H1 (cell line): ENCODE measurements around the gene TOR1A. TPM values are rescaled to one million over a fixed set of nuclear protein-coding genes. Genes with fewer than 3 reads are reported as not detected.

ENCODE experiments used
- BACH1 ChIP-seq: IDR thresholded peaks from 2 replicates; pipeline ENCODE4 v1.6.1; 2012; ENCODE audit warnings: low read length, improper control_type of control experiment
- BCL11A ChIP-seq, 2 experiments: IDR thresholded peaks; one replicate each; pipeline ENCODE4 v1.6.1; 2011; ENCODE audit warnings: low read depth in 2 of 2, low read length in 2 of 2, mild to moderate bottlenecking in 2 of 2
- GTF2F1 ChIP-seq: IDR thresholded peaks from 2 replicates; pipeline ENCODE4 v1.6.1; 2012; ENCODE audit warnings: low read depth, low read length, improper control_type of control experiment, borderline replicate concordance
- HDAC2 ChIP-seq, 2 experiments: fragments of 300-600 bp in 1 of 2; sonication (generic) in 1 of 2; IDR thresholded peaks; 2 replicates each; pipeline ENCODE4 v1.6.1; 2011 to 2012; ENCODE audit warnings: low read depth in 2 of 2, low read length in 2 of 2, mild to moderate bottlenecking in 2 of 2, moderate library complexity in 2 of 2, borderline replicate concordance in 1 of 2, inconsistent platforms in 1 of 2
- HDAC6 ChIP-seq: IDR thresholded peaks from one replicate; pipeline ENCODE4 v1.7.1; 2012; ENCODE audit warnings: low read depth, mild to moderate bottlenecking, inconsistent platforms, low read length, moderate library complexity
- MAFK ChIP-seq: IDR thresholded peaks from 2 replicates; pipeline ENCODE4 v1.6.1; 2012; ENCODE audit warnings: low read depth, mild to moderate bottlenecking, improper control_type of control experiment, low read length
- RBBP5 ChIP-seq: IDR thresholded peaks from 2 replicates; pipeline ENCODE4 v1.7.1; 2012; ENCODE audit warnings: low read depth, mild to moderate bottlenecking, inconsistent platforms, low read length, moderate library complexity, borderline replicate concordance
- SIRT6 ChIP-seq: IDR thresholded peaks from one replicate; pipeline ENCODE4 v1.7.1; 2012; ENCODE audit warnings: low read length, inconsistent platforms
- YY1 ChIP-seq: IDR thresholded peaks from 2 replicates; pipeline ENCODE4 v1.6.1; 2011; ENCODE audit warnings: low read depth, mild to moderate bottlenecking, low read length
- ZNF274 ChIP-seq: IDR thresholded peaks from 2 replicates; pipeline ENCODE4 v1.7.0; 2012; ENCODE audit warnings: low read length, borderline replicate concordance; ENCODE audit errors: extremely low read depth
- polyA plus RNA-seq, 7 experiments: library from polyadenylated mRNA; depleted of rRNA in 3 of 7; stranded (reverse) in 5 of 7; unstranded in 2 of 7; fragments of >200 nt in 5 of 7; fragments of 200-250 nt in 2 of 7; gene quantifications; 1 replicate in 5 of 7; 2 replicates in 1 of 7; 4 replicates in 1 of 7; pipeline versions ENCODE4 v1.2.1 to v1.2.3, GENCODE V29; 2011 to 2013; ENCODE audit warnings: missing spikeins in 2 of 7, mixed read lengths in 2 of 7
- total RNA-seq: library from RNA; stranded (reverse); fragmentation: NEBNext Ultra II Directional; extraction: Animal tissue kit (Norgen Biotek cat#: 25700); gene quantifications from 2 replicates; pipeline ENCODE4 v1.2.1, GENCODE V29; 2021
- TF ChIP-seq, protein P1 (sequence below): fragments of 300-600 bp; sonication (generic); IDR thresholded peaks from 2 replicates; pipeline ENCODE4 v1.7.1; 2012; ENCODE audit warnings: low read length, moderate library complexity, mild to moderate bottlenecking, inconsistent platforms; ENCODE audit not compliant: insufficient replicate concordance

Gene TOR1A
- total and polyA plus RNA-seq, 2 of the 8 experiments (the other 6 are each of a cell fraction or from before 2014, with no cell fraction given): 37.6 to 46.7 TPM

- TF ChIP-seq, protein P1, sequence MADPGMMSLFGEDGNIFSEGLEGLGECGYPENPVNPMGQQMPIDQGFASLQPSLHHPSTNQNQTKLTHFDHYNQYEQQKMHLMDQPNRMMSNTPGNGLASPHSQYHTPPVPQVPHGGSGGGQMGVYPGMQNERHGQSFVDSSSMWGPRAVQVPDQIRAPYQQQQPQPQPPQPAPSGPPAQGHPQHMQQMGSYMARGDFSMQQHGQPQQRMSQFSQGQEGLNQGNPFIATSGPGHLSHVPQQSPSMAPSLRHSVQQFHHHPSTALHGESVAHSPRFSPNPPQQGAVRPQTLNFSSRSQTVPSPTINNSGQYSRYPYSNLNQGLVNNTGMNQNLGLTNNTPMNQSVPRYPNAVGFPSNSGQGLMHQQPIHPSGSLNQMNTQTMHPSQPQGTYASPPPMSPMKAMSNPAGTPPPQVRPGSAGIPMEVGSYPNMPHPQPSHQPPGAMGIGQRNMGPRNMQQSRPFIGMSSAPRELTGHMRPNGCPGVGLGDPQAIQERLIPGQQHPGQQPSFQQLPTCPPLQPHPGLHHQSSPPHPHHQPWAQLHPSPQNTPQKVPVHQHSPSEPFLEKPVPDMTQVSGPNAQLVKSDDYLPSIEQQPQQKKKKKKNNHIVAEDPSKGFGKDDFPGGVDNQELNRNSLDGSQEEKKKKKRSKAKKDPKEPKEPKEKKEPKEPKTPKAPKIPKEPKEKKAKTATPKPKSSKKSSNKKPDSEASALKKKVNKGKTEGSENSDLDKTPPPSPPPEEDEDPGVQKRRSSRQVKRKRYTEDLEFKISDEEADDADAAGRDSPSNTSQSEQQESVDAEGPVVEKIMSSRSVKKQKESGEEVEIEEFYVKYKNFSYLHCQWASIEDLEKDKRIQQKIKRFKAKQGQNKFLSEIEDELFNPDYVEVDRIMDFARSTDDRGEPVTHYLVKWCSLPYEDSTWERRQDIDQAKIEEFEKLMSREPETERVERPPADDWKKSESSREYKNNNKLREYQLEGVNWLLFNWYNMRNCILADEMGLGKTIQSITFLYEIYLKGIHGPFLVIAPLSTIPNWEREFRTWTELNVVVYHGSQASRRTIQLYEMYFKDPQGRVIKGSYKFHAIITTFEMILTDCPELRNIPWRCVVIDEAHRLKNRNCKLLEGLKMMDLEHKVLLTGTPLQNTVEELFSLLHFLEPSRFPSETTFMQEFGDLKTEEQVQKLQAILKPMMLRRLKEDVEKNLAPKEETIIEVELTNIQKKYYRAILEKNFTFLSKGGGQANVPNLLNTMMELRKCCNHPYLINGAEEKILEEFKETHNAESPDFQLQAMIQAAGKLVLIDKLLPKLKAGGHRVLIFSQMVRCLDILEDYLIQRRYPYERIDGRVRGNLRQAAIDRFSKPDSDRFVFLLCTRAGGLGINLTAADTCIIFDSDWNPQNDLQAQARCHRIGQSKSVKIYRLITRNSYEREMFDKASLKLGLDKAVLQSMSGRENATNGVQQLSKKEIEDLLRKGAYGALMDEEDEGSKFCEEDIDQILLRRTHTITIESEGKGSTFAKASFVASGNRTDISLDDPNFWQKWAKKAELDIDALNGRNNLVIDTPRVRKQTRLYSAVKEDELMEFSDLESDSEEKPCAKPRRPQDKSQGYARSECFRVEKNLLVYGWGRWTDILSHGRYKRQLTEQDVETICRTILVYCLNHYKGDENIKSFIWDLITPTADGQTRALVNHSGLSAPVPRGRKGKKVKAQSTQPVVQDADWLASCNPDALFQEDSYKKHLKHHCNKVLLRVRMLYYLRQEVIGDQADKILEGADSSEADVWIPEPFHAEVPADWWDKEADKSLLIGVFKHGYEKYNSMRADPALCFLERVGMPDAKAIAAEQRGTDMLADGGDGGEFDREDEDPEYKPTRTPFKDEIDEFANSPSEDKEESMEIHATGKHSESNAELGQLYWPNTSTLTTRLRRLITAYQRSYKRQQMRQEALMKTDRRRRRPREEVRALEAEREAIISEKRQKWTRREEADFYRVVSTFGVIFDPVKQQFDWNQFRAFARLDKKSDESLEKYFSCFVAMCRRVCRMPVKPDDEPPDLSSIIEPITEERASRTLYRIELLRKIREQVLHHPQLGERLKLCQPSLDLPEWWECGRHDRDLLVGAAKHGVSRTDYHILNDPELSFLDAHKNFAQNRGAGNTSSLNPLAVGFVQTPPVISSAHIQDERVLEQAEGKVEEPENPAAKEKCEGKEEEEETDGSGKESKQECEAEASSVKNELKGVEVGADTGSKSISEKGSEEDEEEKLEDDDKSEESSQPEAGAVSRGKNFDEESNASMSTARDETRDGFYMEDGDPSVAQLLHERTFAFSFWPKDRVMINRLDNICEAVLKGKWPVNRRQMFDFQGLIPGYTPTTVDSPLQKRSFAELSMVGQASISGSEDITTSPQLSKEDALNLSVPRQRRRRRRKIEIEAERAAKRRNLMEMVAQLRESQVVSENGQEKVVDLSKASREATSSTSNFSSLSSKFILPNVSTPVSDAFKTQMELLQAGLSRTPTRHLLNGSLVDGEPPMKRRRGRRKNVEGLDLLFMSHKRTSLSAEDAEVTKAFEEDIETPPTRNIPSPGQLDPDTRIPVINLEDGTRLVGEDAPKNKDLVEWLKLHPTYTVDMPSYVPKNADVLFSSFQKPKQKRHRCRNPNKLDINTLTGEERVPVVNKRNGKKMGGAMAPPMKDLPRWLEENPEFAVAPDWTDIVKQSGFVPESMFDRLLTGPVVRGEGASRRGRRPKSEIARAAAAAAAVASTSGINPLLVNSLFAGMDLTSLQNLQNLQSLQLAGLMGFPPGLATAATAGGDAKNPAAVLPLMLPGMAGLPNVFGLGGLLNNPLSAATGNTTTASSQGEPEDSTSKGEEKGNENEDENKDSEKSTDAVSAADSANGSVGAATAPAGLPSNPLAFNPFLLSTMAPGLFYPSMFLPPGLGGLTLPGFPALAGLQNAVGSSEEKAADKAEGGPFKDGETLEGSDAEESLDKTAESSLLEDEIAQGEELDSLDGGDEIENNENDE: no peak
- TF ChIP-seq RBBP5 (no peak), HDAC6 (no peak), MAFK (no peak), BACH1 (no peak), HDAC2 (IDR thresholded peaks at IDR 0.05; ENCODE audit: borderline replicate concordance in 1 of 2, low read depth in 2 of 2, low read length in 2 of 2) (no peak), SIRT6 (no peak), ZNF274 (no peak), GTF2F1 (no peak), BCL11A (IDR thresholded peaks at IDR 0.05; ENCODE audit: low read depth in 2 of 2, low read length in 2 of 2) (no peak), YY1 (no peak)
- TF ChIP-seq, all 59 proteins: peak for 0
Observed at GRCh38 chr9:129811967-129812363, 12.0 kb downstream of the TOR1A start (continued).
